HUES64 (cell line): Measurements from ENCODE around the gene OR5AR1.

Experiments used
- H3K27ac ChIP-seq: 2 replicates; pipeline ENCODE4 v1.7.0; 2013; ENCODE audit warnings: low read depth, low read length, inconsistent platforms
- H3K27me3 ChIP-seq: 2 replicates; pipeline ENCODE4 v1.6.1; 2013; ENCODE audit warnings: mild to moderate bottlenecking, low read length; ENCODE audit not compliant: insufficient read depth
- H3K36me3 ChIP-seq: 2 replicates; pipeline ENCODE4 v1.6.1; 2013; ENCODE audit warnings: mild to moderate bottlenecking, low read length; ENCODE audit not compliant: insufficient read depth
- H3K4me1 ChIP-seq: 2 replicates; pipeline ENCODE4 v1.6.1; 2013; ENCODE audit warnings: mild to moderate bottlenecking, low read length, moderate library complexity; ENCODE audit not compliant: insufficient read depth
- H3K4me3 ChIP-seq: 2 replicates; pipeline ENCODE4 v1.5.1; 2013; ENCODE audit warnings: mild to moderate bottlenecking, low read length, moderate library complexity
- H3K9ac ChIP-seq: 2 replicates; pipeline ENCODE4 v1.6.1; 2013; ENCODE audit warnings: mild to moderate bottlenecking, low read depth, low read length
- H3K9me3 ChIP-seq: 2 replicates; pipeline ENCODE4 v1.6.1; 2013; ENCODE audit warnings: low read depth, low read length; ENCODE audit not compliant: insufficient read depth
- WGBS: fragments of 150-250, 120-280 bp; methylation state at CpG from one replicate; pipeline ENCODE4 v1.1.7; 2013; ENCODE audit warnings: missing lambda C conversion rate; 5-methylcytosine and 5-hydroxymethylcytosine counted together

The OR5AR1 gene

DNA sequence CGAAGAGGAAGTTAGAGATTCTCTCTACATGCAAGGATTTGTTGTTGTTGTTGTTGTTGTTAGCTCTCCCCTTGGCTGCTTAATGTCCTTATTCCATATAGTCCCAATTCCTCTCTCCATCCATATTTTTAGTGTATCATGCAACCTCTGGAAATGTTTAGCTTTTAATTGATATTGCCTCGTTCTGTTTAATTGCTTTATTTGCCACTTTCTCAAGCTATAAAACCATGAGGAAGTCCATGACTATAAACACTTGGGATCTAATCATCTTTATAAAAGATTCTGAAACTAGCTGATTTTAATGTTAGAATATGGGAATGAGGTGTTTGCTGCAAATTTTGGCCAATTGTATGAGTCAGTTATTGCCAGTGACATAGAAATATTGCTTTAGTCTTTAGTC, 29.9 kb downstream of the OR5AR1 start:
- H3K4me3 ChIP-seq, result no peak overlapping the region
- H3K4me1 ChIP-seq, result peaks cover 4% of the 10 kb centered on the region; the same call in 1 of the 2 replicates
- H3K36me3 ChIP-seq, result no peaks in the 10 kb centered on the region
- WGBS, result 100% methylated on average over 2 of the region's 2 CpGs
- H3K9me3 ChIP-seq, result no peaks in the 10 kb centered on the region
- no peak overlapping the region for H3K27ac ChIP-seq
- H3K9ac ChIP-seq, result no peak overlapping the region
- no peaks in the 10 kb centered on the region for H3K27me3 ChIP-seq

DNA sequence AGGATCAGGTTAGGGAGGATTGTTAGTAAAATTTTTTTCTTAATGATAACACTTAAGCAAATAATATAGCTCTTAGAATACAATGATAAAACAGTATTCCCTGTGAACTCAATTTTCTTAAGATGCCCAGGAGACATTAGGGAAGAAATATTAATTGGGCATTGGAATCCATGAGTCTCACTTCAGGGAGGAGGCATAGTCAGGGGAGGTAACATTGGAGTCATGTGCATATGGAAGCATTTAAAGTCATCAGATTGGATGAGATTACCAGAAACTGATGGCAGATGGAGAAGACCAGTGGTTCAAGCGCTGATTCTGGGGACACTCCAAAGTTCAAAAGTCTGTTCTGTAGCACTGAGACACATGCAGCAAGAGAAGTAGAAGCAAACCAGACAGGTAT, 35.3 kb downstream of the OR5AR1 start, which contains the start of gene OR9G1:
Gene OR9G1 (plus strand): TSS at position 301 of the 400 bp plus-strand sequence. CDS start 1,293 bp downstream, outside the sequence.
- no peaks in the 10 kb centered on the region for H3K9me3 ChIP-seq
- no peak within 1 kb of the TSS for H3K27ac ChIP-seq
- H3K27me3 ChIP-seq, result no peaks in the 10 kb centered on the region
- H3K4me1 ChIP-seq, result no peaks in the 10 kb centered on the region
- H3K4me3 ChIP-seq, result no peak within 1 kb of the TSS
- no peaks in the 10 kb centered on the region for H3K36me3 ChIP-seq
- no peak within 1 kb of the TSS for H3K9ac ChIP-seq
- WGBS, result 95% methylated on average over 1 of the region's 1 CpG

DNA sequence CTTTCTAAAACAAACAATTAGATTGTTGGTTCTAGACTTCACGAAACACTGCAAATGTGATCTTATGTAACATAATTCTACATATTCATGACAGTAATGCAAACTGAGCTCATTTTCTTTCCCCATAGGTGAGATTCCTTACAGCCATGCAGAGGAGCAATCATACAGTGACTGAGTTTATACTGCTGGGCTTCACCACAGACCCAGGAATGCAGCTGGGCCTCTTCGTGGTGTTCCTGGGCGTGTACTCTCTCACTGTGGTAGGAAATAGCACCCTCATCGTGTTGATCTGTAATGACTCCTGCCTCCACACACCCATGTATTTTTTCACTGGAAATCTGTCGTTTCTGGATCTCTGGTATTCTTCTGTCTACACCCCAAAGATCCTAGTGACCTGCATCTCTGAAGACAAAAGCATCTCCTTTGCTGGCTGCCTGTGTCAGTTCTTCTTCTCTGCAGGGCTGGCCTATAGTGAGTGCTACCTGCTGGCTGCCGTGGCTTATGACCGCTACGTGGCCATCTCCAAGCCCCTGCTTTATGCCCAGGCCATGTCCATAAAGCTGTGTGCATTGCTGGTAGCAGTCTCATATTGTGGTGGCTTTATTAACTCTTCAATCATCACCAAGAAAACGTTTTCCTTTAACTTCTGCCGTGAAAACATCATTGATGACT, 36.9 kb downstream of the OR5AR1 start:
- no peaks in the 10 kb centered on the region for H3K4me1 ChIP-seq
- H3K9ac ChIP-seq, result no peak overlapping the region
- H3K9me3 ChIP-seq, result no peaks in the 10 kb centered on the region
- no peak overlapping the region for H3K27ac ChIP-seq
- 80% methylated on average over 10 of the region's 10 CpGs for WGBS
- no peaks in the 10 kb centered on the region for H3K36me3 ChIP-seq
- H3K27me3 ChIP-seq, result no peaks in the 10 kb centered on the region
- no peak overlapping the region for H3K4me3 ChIP-seq

DNA sequence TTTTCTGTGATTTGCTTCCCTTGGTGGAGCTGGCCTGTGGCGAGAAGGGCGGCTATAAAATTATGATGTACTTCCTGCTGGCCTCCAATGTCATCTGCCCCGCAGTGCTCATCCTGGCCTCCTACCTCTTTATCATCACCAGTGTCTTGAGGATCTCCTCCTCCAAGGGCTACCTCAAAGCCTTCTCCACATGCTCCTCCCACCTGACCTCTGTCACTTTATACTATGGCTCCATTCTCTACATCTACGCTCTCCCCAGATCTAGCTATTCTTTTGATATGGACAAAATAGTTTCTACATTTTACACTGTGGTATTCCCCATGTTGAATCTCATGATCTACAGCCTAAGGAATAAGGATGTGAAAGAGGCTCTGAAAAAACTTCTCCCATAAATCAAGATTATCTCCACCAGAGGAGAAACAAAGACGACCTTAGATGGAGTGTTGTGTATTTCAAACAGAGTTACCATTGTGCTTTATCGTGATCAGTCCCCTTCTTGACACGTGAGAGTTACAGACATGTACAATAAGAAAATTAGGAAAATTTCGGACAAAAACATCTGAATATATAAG, 37.5 kb downstream of the OR5AR1 start:
- H3K4me3 ChIP-seq, result no peak overlapping the region
- H3K27me3 ChIP-seq, result no peaks in the 10 kb centered on the region
- H3K9ac ChIP-seq, result no peak overlapping the region
- no peaks in the 10 kb centered on the region for H3K36me3 ChIP-seq
- H3K4me1 ChIP-seq, result no peaks in the 10 kb centered on the region
- 86% methylated on average over 8 of the region's 8 CpGs for WGBS
- no peak overlapping the region for H3K27ac ChIP-seq
- no peaks in the 10 kb centered on the region for H3K9me3 ChIP-seq

DNA sequence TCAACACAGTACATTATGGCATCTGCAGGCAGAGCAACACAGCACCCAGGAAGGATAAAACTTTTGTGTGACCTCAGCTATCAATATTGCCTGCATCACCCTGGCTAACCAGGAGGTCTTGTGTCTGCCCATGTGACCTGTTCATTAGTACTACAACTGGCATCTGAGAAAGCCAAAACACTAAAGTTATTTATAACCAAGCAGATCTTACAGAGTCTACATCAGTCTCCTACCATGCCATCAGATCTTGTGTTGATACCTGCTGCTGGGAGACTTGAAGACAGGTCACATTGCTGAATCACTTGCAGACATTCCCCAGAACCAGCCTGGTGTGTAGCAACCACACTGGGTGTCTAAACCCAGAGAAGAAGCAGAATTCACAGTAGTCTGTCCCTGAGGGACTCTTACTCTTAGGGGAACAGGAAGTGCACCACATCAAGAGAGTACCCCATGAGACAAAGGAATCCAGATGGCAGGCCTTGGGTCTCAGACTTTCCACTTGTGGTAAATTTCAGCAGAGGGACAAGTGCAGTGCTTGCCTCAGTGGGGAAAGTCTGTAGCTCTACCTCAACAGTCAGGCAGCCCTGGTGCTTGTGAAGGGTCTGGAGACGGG, 42.4 kb downstream of the OR5AR1 start:
- no peaks in the 10 kb centered on the region for H3K27me3 ChIP-seq
- no peak overlapping the region for H3K4me3 ChIP-seq
- H3K4me1 ChIP-seq, result no peaks in the 10 kb centered on the region
- WGBS, result 55% methylated on average over 1 of the region's 1 CpG
- no peak overlapping the region for H3K9ac ChIP-seq
- H3K36me3 ChIP-seq, result no peaks in the 10 kb centered on the region
- H3K27ac ChIP-seq, result no peak overlapping the region
- H3K9me3 ChIP-seq, result peaks cover 5% of the 10 kb centered on the region

DNA sequence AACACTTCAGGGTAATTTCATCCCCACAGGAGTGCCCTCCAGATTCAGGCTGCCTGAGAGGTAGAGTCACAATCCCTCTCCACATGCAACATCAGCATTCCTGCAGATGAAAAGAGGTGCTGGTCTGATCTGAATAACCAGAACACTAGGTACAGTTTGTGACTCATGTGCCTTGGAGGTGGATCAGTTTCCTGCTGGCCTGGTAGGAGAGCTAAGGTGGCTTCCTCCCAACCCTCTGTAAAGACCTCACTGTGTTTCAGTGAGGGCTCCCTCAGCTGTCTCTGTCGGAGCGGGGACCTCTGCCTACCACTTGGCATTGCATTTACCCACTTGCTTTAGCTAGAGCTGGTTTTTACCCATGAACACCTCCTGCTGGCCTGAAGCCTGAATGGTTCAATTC, 43.0 kb downstream of the OR5AR1 start:
- H3K36me3 ChIP-seq, result no peaks in the 10 kb centered on the region
- H3K9me3 ChIP-seq, result peaks cover 5% of the 10 kb centered on the region
- no peak overlapping the region for H3K9ac ChIP-seq
- no peak overlapping the region for H3K4me3 ChIP-seq
- no peaks in the 10 kb centered on the region for H3K27me3 ChIP-seq
- WGBS, result 91% methylated on average over 2 of the region's 2 CpGs
- H3K4me1 ChIP-seq, result no peaks in the 10 kb centered on the region
- no peak overlapping the region for H3K27ac ChIP-seq

DNA sequence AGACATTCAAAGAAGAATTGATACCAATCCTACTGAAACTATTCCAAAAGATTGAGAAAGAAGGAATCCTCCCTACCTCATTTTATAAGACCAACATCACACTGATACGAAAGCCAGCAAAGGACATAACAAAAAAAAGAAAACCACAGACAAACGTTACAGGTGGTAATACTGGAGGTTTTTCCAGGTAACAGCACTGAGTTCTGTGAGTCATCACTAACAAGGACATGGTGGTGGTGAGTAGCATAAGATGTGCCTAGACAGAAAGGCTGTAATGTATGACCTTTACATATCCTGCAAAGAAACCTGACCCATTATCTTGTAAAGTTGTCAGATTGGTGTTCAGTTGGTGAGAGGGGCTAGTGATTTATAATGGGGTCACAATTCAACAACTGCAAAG, 50.7 kb downstream of the OR5AR1 start:
- WGBS, result 88% methylated on average over 1 of the region's 2 CpGs
- H3K9me3 ChIP-seq, result no peaks in the 10 kb centered on the region

More for the DNA sequence above, 50.7 kb downstream of the OR5AR1 start:
- Histone ChIP-seq H3K4me1 (no peaks in the 10 kb centered on the region), H3K4me3 (no peak overlapping the region), H3K27me3 (no peaks in the 10 kb centered on the region), H3K27ac (no peak overlapping the region), H3K9ac (no peak overlapping the region), H3K36me3 (no peaks in the 10 kb centered on the region)
